HUDEP-2 (cell line): ENCODE measurements around the gene DTNBP1.

Experiments
- DNase-seq, 76 experiments: peaks; one replicate each; lab custom pipeline; 2025; ENCODE audit not compliant: unreplicated experiment in 76 of 76; lab: John Stamatoyannopoulos, UW

The DTNBP1 gene

DNA sequence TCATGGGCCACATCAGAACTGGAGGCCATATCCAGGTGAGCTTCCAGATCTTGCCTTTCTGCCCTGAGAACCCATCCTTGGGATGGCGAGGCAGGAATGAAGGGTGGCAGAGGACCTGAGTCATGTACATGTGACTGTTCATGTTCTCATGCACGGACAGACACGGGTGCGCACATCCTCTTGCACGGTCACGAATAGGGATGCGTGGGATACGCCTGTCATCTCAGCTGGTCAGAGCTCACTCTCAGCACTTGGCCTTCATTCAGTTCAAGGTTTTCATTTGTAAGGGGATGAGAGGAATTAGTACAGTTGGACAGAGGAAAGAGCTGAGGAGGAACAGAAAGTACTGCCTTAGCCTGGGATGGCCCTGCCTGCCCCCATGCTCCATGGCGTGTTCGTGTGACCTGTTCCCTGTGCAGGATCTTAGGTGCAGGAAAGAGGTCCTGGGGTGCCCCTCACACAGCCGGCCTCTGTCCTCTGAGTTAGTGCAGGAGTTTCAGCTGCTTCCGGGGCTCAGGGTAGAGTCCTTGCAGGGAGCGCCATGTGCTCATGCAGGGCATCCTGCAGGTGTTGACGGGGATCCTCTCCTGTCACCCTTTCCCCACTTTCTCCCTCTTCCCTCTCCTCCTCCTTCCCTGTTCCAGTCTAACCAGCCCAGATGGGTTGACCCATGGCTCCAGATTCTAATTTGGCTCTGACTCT, 173.4 kb downstream of the DTNBP1 start:
- DNase-seq: no peak

DNA sequence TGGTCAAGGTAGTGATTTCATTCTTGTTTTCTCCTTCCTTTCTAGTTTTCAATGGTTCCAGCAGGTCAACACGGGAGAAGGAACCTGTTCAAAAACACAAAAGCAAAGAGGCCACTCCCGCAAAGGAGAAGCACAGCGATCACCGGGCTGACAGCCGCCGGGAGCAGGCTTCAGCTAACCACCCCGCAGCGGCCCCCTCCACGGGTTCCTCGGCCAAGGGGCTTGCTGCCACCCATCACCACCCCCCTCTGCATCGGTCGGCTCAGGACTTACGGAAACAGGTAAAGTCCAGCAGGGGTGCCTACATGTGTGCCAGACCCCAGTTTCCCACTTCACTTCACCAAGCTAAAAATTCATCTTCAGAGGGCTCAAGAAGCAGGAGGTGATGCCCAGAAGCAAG, 175.6 kb downstream of the DTNBP1 start:
- DNase-seq: no peak

DNA sequence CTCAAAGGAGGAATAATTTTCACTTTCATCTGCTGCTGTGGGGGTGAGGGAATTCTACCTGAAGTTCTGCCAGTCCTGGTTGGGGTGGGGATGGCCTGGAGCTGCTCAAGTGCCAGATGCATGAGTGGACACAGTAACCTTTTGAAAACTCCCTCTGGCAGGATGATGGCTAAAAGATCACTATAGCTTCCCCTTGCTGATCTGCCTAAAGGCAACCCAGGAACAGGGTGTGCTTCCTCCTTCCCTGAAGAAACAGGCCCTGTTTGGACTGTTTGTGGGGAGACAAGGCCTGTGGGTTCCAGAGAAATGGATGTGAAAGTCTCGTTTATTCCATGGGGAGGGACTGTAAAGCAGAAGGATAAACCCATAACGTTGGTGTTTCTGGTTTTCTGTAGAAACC, 176.9 kb downstream of the DTNBP1 start:
- no peak for DNase-seq

DNA sequence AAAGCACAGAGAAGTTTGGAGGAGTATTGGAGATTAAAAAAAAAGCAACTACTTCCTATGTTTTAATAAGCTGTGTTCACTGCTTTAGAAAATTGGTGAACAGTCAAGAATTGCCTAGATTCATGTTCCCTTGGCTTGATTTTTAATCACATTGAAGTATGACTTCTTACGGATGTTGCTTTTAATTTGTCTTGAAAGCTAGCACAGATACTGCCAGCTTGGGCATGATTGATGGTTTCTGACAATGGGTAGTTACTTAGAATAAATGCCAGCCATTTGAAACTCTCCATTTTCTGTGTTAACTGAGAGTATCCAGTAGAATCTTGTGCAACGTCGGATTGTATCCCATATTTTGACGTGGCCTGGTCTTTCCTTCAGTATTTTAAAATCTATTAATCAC, 178.0 kb downstream of the DTNBP1 start:
- no peak for DNase-seq

DNA sequence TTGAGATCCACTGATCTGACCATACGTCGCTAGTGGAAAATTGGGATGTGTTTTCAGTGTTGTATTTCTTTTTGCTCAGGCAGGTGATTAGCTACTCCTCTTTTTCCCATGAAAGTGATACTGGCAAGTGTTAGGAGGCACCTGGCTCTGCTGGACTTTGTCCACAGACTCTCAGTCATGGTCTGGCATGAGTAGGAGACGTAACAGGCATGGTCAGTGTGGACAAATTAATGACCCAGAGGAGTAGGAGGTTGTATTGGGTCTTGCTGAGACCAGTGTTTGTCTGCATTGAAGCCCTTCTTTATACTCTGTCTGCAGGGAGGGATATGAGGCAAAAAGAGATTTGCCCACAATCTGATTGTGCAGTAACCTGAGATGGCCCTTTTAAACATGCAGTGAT, 178.7 kb downstream of the DTNBP1 start:
- no peak for DNase-seq

DNA sequence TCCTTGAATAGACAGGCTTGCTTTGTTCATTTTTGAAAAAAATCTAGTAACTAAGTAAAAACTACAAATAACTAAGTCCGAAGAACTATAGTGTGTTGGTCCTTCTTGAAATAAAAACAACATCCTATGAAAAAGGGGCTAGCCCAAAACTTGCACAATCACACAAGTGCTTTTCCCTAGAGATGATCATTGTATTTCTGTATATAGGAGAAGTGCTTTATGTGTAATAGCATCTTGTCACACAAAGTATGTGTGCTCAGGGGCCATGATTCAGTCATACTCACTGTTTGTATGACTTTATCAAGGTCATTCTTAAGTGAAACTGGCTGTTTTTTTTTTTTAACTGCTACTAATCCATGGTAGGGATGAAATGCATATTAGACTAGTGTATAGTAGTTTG, 179.8 kb downstream of the DTNBP1 start:
- DNase-seq: no peak

DNA sequence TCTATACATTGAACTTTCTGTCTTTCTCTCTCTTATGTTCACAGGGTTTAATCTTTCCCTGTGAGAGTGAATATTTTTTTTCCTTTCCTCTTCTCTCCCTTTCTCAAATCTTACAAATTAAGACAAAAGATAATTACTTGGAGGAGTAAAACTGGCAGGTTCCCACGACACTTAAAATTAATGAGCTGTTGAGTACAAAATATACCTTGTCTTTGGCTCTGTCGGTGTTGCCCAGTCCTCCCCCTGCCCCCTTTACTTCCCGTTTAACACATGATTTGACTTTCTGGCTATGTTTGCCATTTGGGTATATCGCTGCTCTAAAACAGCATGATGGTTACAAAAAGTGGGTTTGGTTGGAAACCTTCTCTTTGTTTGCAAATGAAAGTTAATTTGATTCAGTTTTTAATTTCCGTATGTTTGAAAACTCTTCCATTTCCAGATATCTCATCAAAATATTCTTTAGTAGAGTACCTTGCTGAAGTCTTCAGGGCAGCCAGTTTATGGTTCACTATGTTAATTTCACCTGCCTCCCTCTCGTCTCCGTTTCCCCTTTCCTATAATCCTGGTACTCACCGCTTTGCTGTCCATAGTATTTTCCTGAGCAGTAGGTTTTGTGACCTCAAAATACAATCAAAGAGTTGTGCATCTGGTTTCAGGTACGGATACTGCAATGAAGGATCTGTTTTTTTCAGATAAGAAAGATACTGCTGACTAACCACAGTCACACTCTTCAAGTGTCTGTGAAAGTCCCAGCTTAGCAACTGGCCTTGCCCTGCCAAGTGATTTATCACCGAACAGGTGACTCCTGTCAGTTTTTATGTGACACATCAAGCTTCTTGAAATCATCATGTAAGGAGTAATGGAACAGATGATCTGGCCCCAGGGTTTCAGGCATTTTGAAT, 181.2 kb downstream of the DTNBP1 start:
- peak in 71 of 76 experiments; percentile 12 to 94 (median 66) for DNase-seq

DNA sequence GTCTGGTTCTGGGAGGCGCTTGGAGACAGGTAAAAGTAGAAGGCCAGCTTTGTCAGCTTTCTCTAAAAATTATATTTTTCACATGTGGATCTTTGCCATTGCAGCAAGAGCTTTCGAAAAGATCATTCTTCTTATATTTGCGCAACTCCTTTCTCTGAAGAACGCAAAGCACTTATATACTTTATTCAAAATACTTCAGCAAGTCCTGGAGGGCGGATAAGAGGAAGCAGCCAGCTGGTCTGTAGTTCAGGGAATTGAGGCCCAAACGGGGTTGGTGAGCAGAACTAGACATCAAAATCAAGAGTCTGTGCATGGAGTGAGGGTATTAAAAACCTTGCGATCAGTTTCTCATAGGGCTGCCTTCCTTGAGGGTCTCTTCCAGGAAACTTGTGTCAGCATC, 182.3 kb downstream of the DTNBP1 start:
- no peak for DNase-seq

DNA sequence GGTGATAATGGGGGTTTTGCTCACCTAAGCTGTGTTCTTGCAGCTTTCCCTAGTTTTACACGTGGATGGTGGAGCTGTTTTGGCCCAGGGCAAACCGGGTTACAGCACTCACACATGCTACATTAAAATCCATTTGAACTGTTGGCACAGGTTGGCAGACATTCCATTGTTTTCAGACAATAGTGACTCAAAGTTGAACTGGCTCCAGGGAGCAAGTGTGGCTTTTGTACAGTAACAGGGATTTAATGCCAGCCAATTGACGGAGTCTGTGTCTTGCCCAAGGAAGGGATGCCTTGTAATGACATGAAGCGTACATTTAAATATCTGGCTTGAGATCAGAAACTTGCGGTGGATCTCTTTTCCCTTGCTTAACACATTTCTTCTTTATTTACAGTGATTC, 183.1 kb downstream of the DTNBP1 start:
- DNase-seq: no peak

DNA sequence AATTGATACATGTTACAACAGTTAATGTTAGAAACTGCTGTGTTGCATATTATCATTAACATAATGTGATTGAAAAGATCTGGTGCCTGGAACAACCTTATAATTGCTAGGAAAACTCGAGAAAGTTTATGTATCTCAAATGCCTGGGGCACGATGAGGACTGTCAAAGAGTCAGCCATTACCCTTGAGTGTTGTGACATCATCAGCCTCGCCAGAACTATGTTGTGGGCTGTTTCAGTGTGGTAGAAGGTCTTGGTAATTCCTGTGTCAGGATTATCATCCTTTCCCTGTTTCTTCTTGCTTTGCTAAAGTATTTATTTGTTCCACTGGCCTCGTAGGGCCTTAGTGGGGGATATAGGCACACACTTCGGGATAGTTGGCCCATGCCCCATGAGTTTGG, 185.1 kb downstream of the DTNBP1 start:
- no peak for DNase-seq

DNA sequence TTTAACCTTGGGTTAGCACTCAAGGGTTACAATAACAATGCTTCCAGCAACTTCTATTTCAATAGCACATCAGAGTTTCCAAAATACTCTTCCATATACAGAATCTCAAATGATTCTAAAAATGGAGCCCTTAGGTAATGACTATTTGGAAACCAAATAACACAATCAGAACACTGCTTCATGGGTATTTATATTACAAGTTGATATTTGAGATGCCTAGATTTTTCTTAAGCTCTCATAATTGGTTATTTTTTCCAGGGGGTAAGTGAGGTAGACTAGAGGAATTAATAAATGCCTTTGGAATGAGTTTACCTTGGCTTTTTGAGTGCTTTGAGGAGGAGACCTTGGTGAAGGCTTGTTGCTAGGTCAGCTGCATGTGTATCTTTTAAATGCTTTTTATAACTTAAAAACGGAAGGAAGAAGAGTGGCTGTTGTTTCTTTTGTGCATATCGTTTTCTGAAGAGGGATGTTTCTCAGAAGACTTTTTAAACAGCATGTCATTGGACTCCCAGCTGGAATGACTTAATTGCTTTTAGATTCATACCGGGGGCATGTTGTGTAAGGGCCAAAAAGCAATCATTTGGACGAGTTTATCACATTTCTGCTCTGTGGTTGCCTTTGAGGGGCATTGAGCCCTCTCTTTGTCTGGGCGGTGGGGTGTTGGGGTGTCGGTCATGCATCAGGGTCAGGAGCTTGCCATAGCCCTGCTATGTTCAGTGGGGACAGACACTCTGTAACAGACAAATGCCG, 186.0 kb downstream of the DTNBP1 start:
- DNase-seq: no peak

DNA sequence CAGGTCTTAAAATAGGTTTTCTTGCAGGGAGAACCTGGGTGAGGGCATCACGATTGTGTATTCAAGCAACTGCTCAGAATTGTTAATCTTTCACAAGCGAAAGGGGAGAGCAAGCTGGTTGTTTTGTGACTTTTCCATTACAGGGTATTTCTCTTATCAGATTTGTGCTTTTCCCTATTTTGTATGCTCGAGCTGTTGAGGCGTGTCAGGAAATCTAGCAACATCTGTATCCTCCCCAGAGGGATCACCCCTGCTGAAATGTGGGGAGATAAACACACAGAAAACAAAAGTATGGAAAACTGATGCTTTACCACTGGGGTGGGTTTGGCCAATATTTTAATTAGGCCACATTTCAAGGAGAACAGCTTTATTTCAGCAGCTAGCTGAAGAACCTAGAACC, 187.0 kb downstream of the DTNBP1 start:
- DNase-seq: no peak

DNA sequence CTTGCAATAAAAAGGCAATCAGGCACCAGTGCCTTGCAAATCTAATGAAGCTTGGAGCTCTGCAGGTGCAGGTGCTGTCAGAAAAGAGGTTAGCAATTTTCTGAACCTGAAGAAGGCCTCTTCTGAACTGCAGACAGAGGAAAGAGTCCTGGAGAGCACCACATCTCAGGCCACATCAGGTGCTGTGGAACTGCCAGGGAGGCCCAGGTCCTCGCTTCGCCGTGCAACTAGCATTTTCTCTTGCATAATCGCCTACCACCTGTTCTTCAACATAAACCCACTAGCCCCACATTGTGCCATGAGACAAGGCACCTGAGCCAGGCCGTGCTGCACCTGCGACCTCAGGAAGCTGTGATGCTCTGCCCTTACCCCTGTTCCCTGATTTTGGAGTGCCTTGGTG, 187.6 kb downstream of the DTNBP1 start:
- DNase-seq: no peak

DNA sequence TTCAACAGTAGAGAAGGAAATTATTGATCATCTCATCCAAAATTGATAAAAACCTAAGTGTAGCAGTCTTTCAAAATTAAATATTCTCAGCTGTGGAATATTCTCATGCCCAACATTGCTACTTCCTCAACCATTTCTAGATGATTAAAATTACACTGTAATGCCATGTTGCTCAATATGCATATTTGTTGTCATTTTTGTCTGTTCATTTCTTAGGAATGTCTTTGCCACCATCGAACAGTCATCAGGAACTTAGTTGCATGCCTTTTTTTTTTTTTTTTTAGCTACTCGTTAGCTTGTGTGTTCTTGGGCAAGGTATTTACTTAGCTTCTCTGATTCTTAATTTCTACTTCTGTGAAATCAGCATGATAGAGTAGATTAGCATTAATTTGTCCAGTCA, 188.6 kb downstream of the DTNBP1 start:
- DNase-seq: no peak

DNA sequence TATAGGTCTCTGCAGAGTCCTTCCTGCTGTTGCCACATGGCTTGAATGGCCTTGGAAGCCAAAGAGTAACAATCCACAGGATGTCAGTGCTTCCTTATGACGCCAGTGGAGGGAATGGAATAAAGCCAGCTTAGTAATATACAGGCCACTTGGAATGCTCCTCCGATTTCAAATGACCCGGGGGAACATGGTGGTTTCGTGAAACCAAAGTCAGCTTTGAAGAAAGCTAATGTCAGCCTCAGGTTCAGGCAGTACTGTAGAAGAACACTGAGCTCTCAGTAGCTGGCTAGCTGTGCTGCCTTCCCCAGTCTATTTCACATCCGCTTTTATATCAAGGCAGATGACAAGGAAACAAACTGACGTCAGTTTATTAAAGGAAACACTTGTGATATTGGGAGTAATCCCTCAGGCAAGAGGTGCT, 189.1 kb downstream of the DTNBP1 start:
- DNase-seq: peak in 1 of 76 experiments; percentile 7

DNA sequence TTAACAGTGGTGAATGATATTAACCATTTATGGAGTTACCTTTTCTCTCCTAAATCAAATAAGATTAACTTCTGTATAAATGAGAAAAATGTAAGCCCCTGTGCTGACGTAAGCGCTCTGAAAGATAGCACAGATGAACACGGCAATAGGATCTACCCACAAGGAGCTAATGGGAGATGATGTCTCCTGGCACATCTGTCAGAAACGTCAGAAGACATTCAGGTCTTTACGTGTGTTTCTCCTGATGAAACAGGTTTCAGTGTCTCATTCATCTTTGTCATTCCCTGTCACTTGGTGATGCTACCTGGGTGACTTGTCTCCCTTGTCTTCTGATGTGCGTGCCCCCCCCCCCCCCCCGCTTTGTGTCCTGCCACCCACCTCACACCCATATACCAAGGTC, 189.7 kb downstream of the DTNBP1 start:
- no peak for DNase-seq
